GM10248 (cell line): Measurements from ENCODE around the gene VMP1.

Experiments
- CTCF ChIA-PET: fragments of 300-600 bp; sonication (Branson Sonifier 250); formaldehyde crosslinking; extraction: SDS; loops from one replicate; lab custom pipeline; 2021; ENCODE audit warnings: antibody characterized with exemption; lab: Yijun Ruan, JAX
- POLR2A ChIA-PET: fragments of 350-650 bp; sonication (Branson Sonifier 250); formaldehyde crosslinking; extraction: SDS; loops from one replicate; lab custom pipeline; 2020; ENCODE audit warnings: antibody characterized with exemption; lab: Yijun Ruan, JAX
- DNase-seq: peaks from one replicate; pipeline ENCODE4 v3.0.0; 2012; ENCODE audit errors: extremely low spot score
- TF ChIP-seq, protein P1 (sequence below): IDR thresholded peaks from 2 replicates; pipeline ENCODE4 v1.5.1; 2012; ENCODE audit warnings: mild to moderate bottlenecking, low read depth; ENCODE audit errors: extremely low read depth, missing control alignments, control extremely low read depth

Gene VMP1

DNA sequence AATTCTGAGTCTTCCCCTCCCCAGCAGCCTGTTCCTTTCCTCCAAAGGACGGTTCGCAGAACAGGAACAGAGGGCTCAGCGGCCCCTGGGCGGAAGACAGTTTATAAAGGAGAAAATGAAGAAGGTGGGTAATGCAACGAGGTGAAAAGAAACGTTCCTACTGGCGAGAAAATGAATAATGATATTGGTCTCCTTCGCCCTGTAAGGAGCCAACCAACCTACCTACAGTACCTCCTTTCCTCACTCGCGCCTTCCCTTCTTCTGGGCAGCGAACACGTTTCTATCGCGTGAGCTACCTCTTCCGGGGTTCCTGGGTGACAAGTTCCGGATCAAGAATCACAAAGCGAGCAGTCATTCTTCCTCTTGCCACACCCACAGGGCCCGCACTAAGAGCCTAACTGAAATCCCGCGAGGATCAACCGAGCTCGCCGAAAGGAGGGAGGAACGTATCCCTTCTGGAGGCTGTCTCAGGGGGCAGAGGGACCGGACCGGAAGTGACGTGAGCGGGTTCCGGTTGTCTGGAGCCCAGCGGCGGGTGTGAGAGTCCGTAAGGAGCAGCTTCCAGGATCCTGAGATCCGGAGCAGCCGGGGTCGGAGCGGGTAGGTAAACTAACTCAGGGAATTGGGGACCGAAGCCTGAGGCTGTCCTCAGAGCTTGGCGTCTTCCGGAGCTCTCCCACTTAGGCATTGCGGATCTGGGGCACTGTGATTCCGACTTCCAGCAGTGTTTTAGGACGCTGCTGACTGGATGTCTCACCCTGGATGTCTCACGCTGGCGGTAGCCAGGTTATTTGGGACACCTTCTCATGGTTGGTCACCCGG lies at the start of gene VMP1, which contains the start of gene PTRH2:
TSS of gene VMP1 (plus strand) at position 506 of the 822 bp plus-strand sequence. CDS start 23,793 bp downstream, outside the sequence.
TSS of gene PTRH2 (minus strand) at position 282 of the 822 bp plus-strand sequence. CDS start 9,452 bp downstream, outside the sequence.
- TF ChIP-seq, protein P1, sequence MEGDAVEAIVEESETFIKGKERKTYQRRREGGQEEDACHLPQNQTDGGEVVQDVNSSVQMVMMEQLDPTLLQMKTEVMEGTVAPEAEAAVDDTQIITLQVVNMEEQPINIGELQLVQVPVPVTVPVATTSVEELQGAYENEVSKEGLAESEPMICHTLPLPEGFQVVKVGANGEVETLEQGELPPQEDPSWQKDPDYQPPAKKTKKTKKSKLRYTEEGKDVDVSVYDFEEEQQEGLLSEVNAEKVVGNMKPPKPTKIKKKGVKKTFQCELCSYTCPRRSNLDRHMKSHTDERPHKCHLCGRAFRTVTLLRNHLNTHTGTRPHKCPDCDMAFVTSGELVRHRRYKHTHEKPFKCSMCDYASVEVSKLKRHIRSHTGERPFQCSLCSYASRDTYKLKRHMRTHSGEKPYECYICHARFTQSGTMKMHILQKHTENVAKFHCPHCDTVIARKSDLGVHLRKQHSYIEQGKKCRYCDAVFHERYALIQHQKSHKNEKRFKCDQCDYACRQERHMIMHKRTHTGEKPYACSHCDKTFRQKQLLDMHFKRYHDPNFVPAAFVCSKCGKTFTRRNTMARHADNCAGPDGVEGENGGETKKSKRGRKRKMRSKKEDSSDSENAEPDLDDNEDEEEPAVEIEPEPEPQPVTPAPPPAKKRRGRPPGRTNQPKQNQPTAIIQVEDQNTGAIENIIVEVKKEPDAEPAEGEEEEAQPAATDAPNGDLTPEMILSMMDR: no peak
- CTCF ChIA-PET: interaction anchor here (1.2 to 2.5 kb wide), 7 partner anchors 15 to 207 kb away, joined by 3 to 11 read pairs (median 5); no protein-coding TSS in a partner anchor
- DNase-seq: peak; percentile 97
- POLR2A ChIA-PET: interaction anchor here (0.5 to 1.1 kb wide), 6 partner anchors 88 to 662 kb away, joined by 3 to 9 read pairs (median 5); partner anchors contain the start of genes CLTC and SMG8

DNA sequence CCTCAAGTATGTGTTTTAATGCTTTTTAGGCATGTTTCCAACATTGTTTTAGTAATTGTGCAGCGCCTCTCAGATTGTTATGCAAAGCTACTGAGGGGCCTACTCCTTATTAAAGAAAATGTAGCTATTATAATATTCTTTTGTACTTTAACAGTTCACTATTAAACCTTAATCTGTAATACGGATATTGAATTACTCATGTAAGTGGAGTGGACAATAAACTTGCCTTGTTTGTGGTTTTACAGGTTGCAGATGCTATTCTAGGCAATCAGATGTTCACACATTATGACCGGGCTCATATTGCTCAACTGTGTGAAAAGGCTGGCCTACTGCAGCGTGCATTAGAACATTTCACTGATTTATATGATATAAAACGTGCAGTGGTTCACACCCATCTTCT lies 41.2 kb upstream of the VMP1 start:
- no peak for DNase-seq
- TF ChIP-seq, protein P1: no peak
- CTCF ChIA-PET: interaction anchor here (1.2 kb wide), 1 partner anchor 23 kb away, joined by 3 read pairs; no protein-coding TSS in a partner anchor
- POLR2A ChIA-PET: no interaction called here

DNA sequence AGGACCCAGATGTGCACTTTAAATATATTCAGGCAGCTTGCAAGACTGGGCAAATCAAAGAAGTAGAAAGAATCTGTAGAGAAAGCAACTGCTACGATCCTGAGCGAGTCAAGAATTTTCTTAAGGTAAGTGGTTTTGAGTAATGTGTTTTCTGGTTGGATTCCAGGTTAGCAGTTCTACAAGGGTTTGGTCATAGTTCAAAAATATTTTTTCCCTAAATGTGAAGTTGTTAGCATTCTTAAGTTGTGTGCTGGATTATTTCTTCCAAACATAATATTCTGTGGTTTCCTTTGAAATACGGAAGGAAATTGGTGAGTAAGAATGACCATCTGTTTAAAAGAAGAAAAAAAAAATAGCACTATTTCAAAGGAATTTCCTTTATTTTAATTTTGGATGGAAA lies 38.6 kb upstream of the VMP1 start:
- CTCF ChIA-PET: interaction anchor here (0.9 to 3.5 kb wide), 6 partner anchors 14 to 368 kb away, joined by 3 to 17 read pairs (median 4); no protein-coding TSS in a partner anchor
- no peak for DNase-seq
- TF ChIP-seq, protein P1: no peak
- POLR2A ChIA-PET: no interaction called here

DNA sequence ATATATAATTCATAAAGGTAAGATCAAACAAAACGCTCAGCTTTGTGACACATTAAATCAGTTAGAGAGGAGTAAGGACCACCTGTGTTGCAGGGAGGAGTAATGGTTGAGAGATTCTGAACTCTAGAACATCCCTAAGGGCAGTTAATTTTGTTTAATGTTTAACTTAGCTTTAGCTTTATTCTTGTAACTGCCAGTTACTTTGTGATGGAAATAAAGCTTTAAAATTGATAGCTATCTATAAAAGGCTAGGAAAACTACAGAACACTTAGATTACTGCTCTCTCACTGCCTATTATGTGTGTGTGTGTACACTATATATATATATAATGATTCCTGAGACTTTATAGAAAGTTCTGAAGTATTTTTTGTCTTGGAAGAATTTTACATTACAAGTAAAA lies 38.0 kb upstream of the VMP1 start:
- TF ChIP-seq, protein P1: no peak
- peak; percentile 15 for DNase-seq
- CTCF ChIA-PET: interaction anchor here (0.9 to 3.5 kb wide), 8 partner anchors 11 to 367 kb away, joined by 3 to 17 read pairs (median 4); no protein-coding TSS in a partner anchor
- POLR2A ChIA-PET: no interaction called here

DNA sequence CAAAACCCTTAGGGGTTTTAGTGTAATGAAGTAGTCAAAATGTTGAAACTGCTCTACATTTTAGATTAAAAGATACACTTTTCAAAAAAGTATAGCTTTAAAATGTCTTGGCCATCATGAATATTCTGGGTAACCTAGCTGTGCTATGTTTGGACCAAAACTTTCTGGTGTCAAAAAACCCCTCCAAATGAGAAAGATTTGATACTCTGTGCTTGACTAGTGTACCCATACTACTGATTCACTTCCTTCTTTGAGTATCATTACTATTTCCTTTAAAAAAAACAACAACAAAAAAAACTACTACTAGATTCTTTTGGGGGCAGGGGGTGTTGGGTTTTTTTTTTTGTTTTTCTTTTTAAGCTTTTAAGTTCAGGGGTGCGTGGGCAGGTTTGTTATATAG lies 37.5 kb upstream of the VMP1 start:
- TF ChIP-seq, protein P1: no peak
- CTCF ChIA-PET: interaction anchor here (1.0 to 3.5 kb wide), 8 partner anchors 9 to 48 kb away, joined by 3 to 17 read pairs (median 4); no protein-coding TSS in a partner anchor
- POLR2A ChIA-PET: interaction anchor here (0.6 kb wide), 1 partner anchor 53 kb away, joined by 4 read pairs; no protein-coding TSS in a partner anchor

DNA sequence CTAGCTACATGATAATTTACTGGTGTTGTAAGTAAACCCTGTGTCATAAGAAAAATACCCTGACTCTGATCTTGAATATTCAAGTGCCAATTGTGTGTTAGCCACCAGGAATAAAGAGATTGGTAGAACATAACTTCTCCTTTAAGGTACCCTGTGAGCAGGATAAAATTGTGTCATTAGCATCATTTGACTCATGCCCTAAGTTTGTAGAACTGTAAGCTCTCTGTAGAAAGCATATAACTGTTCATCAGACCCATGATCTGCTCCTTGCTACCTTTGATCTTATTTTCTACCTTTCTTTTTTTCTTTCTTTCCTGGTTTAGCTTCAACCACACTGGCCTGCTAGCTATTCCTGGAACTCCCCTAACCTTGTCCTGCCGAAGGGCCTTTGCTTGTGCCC lies 36.1 kb upstream of the VMP1 start:
- CTCF ChIA-PET: interaction anchor here (1.0 to 3.5 kb wide), 6 partner anchors 8 to 29 kb away, joined by 3 to 17 read pairs (median 4); no protein-coding TSS in a partner anchor
- POLR2A ChIA-PET: no interaction called here
- TF ChIP-seq, protein P1: no peak

More for the DNA sequence above, 37.5 kb upstream of the VMP1 start:
- DNase-seq: peak; percentile 21

More for the DNA sequence above, 36.1 kb upstream of the VMP1 start:
- no peak for DNase-seq
